Caco-2 (cell line): ENCODE data around the gene ZNF644. TPM values are rescaled to one million over a fixed set of nuclear protein-coding genes. Genes with fewer than 3 reads are reported as not detected.
"Not testable (repeated sequence)": the region's sequence is repeated elsewhere in the genome, so short reads cannot be mapped to it uniquely, and the experiment has no call there.

Experiments
- BruUV-seq: library from RNA; stranded (reverse); fragments of 400-500 nt; replicated peaks from 2 replicates; lab custom pipeline; 2021; lab: Mats Ljungman, UMichigan
- CTCF ChIA-PET: fragments of 300-600 bp; sonication (Branson Sonifier 250); formaldehyde crosslinking; loops from one replicate; lab custom pipeline; 2022; ENCODE audit warnings: antibody characterized with exemption; lab: Charles Lee
- POLR2A ChIA-PET: fragments of 300-600 bp; sonication (Branson Sonifier 250); formaldehyde crosslinking; loops from one replicate; lab custom pipeline; 2022; ENCODE audit warnings: antibody characterized with exemption; lab: Charles Lee
- DNase-seq, 2 experiments: peaks; one replicate each; pipeline versions ENCODE4 v3.0.0 to v3.0.0-alpha.2; 2020 to 2022
- H3K27me3 ChIP-seq: replicated peaks from 2 replicates; pipeline ENCODE4 v1.6.0; 2011; ENCODE audit warnings: low read length; ENCODE audit not compliant: control insufficient read depth, insufficient read depth
- H3K36me3 ChIP-seq: 2 replicates; pipeline ENCODE4 v1.5.1; 2011; ENCODE audit warnings: low read length; ENCODE audit not compliant: control insufficient read depth, insufficient read depth
- H3K4me1 ChIP-seq: fragments of 250-450 bp; sonication (Bioruptor Pico); 2 replicates; pipeline ENCODE4 v1.5.1; 2020; ENCODE audit warnings: mild to moderate bottlenecking
- H3K4me3 ChIP-seq: 2 replicates; pipeline ENCODE4 v1.5.1; 2011; ENCODE audit warnings: low read depth, mild to moderate bottlenecking, control low read depth, low read length
- H3K9me3 ChIP-seq: fragments of 250-450 bp; sonication (Bioruptor Pico); 2 replicates; pipeline ENCODE4 v1.5.1; 2020; ENCODE audit warnings: mild to moderate bottlenecking, moderate library complexity
- H3K27ac Mint-ChIP-seq: one replicate; pipeline ENCODE4 v1.8.0; 2022; ENCODE audit warnings: mixed read lengths; ENCODE audit not compliant: unreplicated experiment
- H3K27me3 Mint-ChIP-seq: one replicate; pipeline ENCODE4 v1.8.0; 2022; ENCODE audit warnings: mixed read lengths; ENCODE audit not compliant: insufficient read depth, unreplicated experiment
- H3K36me3 Mint-ChIP-seq: one replicate; pipeline ENCODE4 v1.8.0; 2022; ENCODE audit warnings: mild to moderate bottlenecking, mixed read lengths; ENCODE audit not compliant: insufficient read depth, unreplicated experiment
- H3K4me1 Mint-ChIP-seq: one replicate; pipeline ENCODE4 v1.8.0; 2022; ENCODE audit warnings: low read depth, mixed read lengths; ENCODE audit not compliant: unreplicated experiment
- H3K4me3 Mint-ChIP-seq: one replicate; pipeline ENCODE4 v1.8.0; 2022; ENCODE audit warnings: mild to moderate bottlenecking, moderate library complexity, mixed read lengths; ENCODE audit not compliant: unreplicated experiment
- H3K9me3 Mint-ChIP-seq: one replicate; pipeline ENCODE4 v1.8.0; 2022; ENCODE audit warnings: mixed read lengths; ENCODE audit not compliant: unreplicated experiment
- intact Hi-C: fragments of 100-400 bp; cut with micrococcal nuclease; formaldehyde crosslinking; loops from one replicate; pipeline ENCODE4 v1.10.0; 2022; ENCODE audit not compliant: unreplicated experiment
- total RNA-seq: library from RNA; stranded (reverse); gene quantifications from 2 replicates; pipeline ENCODE4 v1.2.3, GENCODE V29; 2022
- TF ChIP-seq, protein P1 (sequence below), 2 experiments: fragments of 200-600 bp in 1 of 2; IDR thresholded peaks; 1 replicate in 1 of 2; 2 replicates in 1 of 2; pipeline versions ENCODE4 v1.5.1 to v1.8.0; 2011 to 2022; ENCODE audit warnings: antibody characterized with exemption in 1 of 2, control low read depth in 1 of 2, inconsistent platforms in 1 of 2, low read depth in 1 of 2, low read length in 1 of 2, mild to moderate bottlenecking in 1 of 2, moderate library complexity in 1 of 2; ENCODE audit not compliant: insufficient read depth in 1 of 2, severe bottlenecking in 1 of 2, unreplicated experiment in 1 of 2

The ZNF644 gene
- total RNA-seq, 1 experiment from 2014 or later, result 32.5 TPM

DNA sequence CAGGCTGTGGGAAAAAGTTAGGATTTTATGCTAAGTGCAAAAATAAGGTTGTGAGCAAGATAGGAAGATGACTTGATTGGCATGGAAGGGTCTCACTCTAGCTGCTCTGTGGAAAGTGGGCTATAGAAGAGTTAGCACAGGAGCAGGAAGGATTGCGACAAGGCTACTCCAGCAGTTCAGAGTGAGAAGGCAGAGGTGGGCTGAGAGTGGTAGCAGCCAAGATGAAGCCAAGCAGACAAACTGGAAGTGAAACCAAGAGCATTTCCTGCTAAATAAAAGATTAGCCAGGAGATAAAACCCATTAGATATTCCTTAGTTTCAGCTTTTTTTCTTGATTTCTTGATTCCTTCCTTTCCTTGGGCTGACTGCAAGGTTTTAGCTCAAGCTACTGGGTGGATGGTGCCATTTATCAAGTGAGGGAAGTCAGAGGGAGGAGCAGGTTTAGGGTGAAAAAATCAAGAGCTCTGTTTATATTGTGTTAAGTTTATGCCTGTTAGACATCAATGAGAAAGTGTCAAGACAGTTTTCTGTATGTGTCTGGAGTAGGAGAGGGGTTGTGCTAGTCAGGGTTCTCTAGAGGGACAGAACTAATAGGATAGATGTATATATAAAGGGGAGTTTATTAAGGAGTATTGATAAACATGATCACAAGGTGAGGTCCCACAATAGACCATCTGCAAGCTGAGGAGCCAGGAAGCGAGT, 33.1 kb upstream of the ZNF644 start:
- POLR2A ChIA-PET, result no interaction called here
- H3K4me1 Mint-ChIP-seq, result no peaks in the 10 kb centered on the region
- H3K27me3 ChIP-seq, result no peaks in the 10 kb centered on the region
- no peaks in the 10 kb centered on the region for H3K9me3 Mint-ChIP-seq
- no peak overlapping the region for H3K4me3 ChIP-seq
- CTCF ChIA-PET, result no interaction called here
- TF ChIP-seq, protein P1, sequence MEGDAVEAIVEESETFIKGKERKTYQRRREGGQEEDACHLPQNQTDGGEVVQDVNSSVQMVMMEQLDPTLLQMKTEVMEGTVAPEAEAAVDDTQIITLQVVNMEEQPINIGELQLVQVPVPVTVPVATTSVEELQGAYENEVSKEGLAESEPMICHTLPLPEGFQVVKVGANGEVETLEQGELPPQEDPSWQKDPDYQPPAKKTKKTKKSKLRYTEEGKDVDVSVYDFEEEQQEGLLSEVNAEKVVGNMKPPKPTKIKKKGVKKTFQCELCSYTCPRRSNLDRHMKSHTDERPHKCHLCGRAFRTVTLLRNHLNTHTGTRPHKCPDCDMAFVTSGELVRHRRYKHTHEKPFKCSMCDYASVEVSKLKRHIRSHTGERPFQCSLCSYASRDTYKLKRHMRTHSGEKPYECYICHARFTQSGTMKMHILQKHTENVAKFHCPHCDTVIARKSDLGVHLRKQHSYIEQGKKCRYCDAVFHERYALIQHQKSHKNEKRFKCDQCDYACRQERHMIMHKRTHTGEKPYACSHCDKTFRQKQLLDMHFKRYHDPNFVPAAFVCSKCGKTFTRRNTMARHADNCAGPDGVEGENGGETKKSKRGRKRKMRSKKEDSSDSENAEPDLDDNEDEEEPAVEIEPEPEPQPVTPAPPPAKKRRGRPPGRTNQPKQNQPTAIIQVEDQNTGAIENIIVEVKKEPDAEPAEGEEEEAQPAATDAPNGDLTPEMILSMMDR (IDR thresholded peaks at IDR 0.05; ENCODE audit: insufficient read depth in 1 of 2, low read depth in 1 of 2, low read length in 1 of 2, severe bottlenecking in 1 of 2, unreplicated experiment in 1 of 2), result no peak
- H3K4me1 ChIP-seq, result no peaks in the 10 kb centered on the region
- no peaks in the 10 kb centered on the region for H3K36me3 Mint-ChIP-seq
- no TSS peak for BruUV-seq
- H3K9me3 ChIP-seq, result no peaks in the 10 kb centered on the region
- H3K4me3 Mint-ChIP-seq, result no peak overlapping the region
- H3K36me3 ChIP-seq, result no peaks in the 10 kb centered on the region
- H3K27me3 Mint-ChIP-seq, result no peaks in the 10 kb centered on the region
- intact Hi-C loops, result no loop called here
- DNase-seq, result no peak
- H3K27ac Mint-ChIP-seq, result no peak overlapping the region

DNA sequence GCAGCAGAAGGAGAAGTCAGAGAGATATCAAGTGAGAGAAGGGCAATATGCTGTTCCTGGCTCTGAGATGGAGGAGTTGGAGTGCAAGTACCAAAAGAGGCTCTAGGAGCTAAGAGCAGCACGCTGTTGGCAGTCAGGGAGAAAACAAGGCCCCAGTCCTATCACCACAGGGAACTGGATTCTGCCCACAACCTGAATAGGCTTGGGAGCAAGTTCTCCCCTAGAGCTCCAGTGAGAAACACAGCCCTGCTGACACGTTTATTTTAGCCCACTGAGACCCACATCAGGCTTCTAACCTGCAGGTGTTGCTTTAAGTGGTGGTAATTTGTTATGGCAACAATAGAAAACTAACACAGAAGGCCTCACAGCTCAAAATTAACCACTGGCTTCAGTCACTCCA, 31.8 kb upstream of the ZNF644 start:
- no peaks in the 10 kb centered on the region for H3K9me3 ChIP-seq
- TF ChIP-seq, protein P1 (IDR thresholded peaks at IDR 0.05; ENCODE audit: insufficient read depth in 1 of 2, low read depth in 1 of 2, low read length in 1 of 2, severe bottlenecking in 1 of 2, unreplicated experiment in 1 of 2), result no peak
- H3K4me1 ChIP-seq, result no peaks in the 10 kb centered on the region
- Mint-ChIP-seq H3K27ac (no peak overlapping the region), H3K36me3 (no peaks in the 10 kb centered on the region), H3K4me3 (no peak overlapping the region), H3K27me3 (no peaks in the 10 kb centered on the region), H3K9me3 (no peaks in the 10 kb centered on the region), H3K4me1 (no peaks in the 10 kb centered on the region)
- ChIA-PET POLR2A (no interaction called here), CTCF (no interaction called here)
- DNase-seq, result no peak
- H3K4me3 ChIP-seq, result no peak overlapping the region
- intact Hi-C loops, result no loop called here
- H3K27me3 ChIP-seq, result no peaks in the 10 kb centered on the region
- BruUV-seq, result no TSS peak
- no peaks in the 10 kb centered on the region for H3K36me3 ChIP-seq

GRCh38 chr1:91049551-91049950, 27.7 kb upstream of the ZNF644 start:
- H3K4me3 Mint-ChIP-seq, BruUV-seq, DNase-seq, H3K27ac Mint-ChIP-seq, H3K4me1 Mint-ChIP-seq, H3K27me3 ChIP-seq, intact Hi-C loops, H3K9me3 Mint-ChIP-seq, H3K4me1 ChIP-seq, H3K27me3 Mint-ChIP-seq, H3K36me3 Mint-ChIP-seq, POLR2A ChIA-PET, H3K4me3 ChIP-seq, CTCF ChIA-PET, H3K36me3 ChIP-seq, H3K9me3 ChIP-seq: not testable (repeated sequence)
